HUES6 (cell line): ENCODE results near the gene LSMEM2.

ENCODE experiments used
- H3K27ac ChIP-seq: 2 replicates; pipeline ENCODE4 v1.7.0; 2013; ENCODE audit warnings: low read depth, mild to moderate bottlenecking, low read length, inconsistent platforms
- H3K27me3 ChIP-seq: 2 replicates; pipeline ENCODE4 v1.6.1; 2013; ENCODE audit warnings: low read length; ENCODE audit not compliant: control insufficient read depth, insufficient read depth
- H3K36me3 ChIP-seq: 2 replicates; pipeline ENCODE4 v1.6.1; 2013; ENCODE audit warnings: low read length; ENCODE audit not compliant: control insufficient read depth, insufficient read depth
- H3K4me1 ChIP-seq: 2 replicates; pipeline ENCODE4 v1.6.1; 2013; ENCODE audit warnings: low read length; ENCODE audit not compliant: control insufficient read depth, insufficient read depth
- H3K4me3 ChIP-seq: 2 replicates; pipeline ENCODE4 v1.5.1; 2013; ENCODE audit warnings: low read depth, low read length
- H3K9ac ChIP-seq: one replicate; pipeline ENCODE4 v1.6.1; 2013; ENCODE audit warnings: mild to moderate bottlenecking, low read length
- H3K9me3 ChIP-seq: 2 replicates; pipeline ENCODE4 v1.6.1; 2013; ENCODE audit warnings: low read depth, low read length; ENCODE audit not compliant: control insufficient read depth, insufficient read depth

The LSMEM2 gene

DNA sequence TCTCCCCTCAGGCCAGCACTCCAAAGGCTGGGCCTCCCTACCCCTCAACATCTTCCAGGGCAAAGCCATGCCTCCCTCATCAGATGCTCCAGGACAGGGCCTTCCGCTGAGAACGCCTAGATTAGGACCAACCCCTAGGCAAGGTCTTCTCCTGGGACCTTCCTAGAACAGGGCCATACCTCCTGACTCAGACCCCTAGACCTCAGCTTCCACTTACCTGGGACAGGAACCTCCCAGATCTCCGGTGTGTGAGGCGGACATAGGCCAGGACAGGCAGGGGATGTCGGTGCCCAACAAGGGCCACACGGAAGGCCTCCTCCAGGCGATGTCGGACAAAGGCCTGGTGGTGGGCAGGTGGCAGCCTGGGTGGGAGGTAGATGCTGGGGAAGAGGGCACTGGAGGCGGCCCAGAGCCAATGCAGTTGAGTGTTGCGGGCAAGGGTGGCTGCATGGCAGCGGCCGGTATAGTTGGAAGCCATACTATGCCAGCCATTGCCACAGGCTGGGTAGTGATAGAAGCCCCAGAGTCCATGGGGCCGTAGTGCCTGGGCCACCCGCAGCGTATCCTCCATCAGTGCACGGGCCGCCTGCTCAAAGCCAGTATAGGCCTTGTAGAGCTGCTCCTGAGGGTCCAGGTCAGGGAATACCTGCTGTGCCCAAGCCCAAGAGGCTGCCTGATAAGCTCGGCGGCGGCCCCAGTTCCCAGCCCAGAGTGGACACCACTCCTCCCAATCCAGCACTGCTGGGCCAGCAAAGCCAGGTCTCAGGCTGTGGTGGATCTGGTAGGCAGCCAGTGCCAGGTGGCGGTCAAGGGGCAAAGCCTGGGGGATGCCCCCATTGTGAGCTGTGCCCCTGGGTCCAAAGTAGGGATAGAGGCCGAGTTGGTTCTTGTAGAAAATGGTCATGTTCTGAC lies 15.9 kb downstream of the LSMEM2 start:
- Histone ChIP-seq H3K27ac (no peak overlapping the region), H3K4me3 (no peak overlapping the region), H3K27me3 (no peaks in the 10 kb centered on the region), H3K9me3 (no peaks in the 10 kb centered on the region), H3K9ac (no peak overlapping the region), H3K4me1 (peaks cover 12% of the 10 kb centered on the region), H3K36me3 (peaks cover 15% of the 10 kb centered on the region)

GRCh38 chr3:50295553-50296431 lies 16.9 kb downstream of the LSMEM2 start:
- H3K27me3 ChIP-seq = no peaks in the 10 kb centered on the region
- no peak overlapping the region for H3K9ac ChIP-seq
- no peaks in the 10 kb centered on the region for H3K9me3 ChIP-seq
- H3K4me1 ChIP-seq = peaks cover 21% of the 10 kb centered on the region
- H3K4me3 ChIP-seq = no peak overlapping the region
- H3K27ac ChIP-seq = no peak overlapping the region
- peaks cover 6% of the 10 kb centered on the region; the same call in 1 of the 2 replicates for H3K36me3 ChIP-seq

DNA sequence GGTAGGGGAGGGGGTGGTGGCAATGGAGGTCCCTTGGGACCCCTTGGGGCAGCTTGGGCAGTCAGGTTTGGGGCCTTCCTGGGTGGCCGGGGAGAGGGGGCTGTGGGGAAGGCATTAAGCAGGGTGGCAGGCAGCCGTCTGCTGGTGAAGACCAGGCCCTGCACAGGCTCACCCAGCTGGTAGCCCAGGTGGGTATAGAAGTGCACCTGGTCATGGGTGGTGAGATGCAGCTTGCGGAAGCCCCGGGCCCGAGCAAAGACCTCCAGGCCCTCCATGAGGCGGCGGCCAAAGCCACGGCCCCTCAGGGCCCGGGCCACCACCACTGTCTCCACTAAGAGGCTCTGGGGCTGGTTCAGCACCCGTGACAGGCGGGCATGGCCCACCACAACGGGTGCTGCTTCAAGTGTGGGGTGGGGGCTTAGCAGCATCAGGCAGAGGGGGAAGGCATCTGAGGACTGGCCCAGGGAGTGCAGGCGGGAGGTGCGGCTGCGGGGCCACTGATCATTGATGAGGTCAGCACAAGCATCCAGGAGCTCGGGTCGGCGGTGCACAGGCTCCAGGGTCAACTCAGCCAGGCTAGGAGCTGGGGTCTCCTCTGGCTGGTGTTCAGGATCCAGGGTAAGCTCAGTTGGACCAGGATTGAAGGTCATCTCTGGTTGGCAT lies 18.0 kb downstream of the LSMEM2 start:
- no peak overlapping the region for H3K9ac ChIP-seq
- H3K36me3 ChIP-seq = peaks cover 6% of the 10 kb centered on the region; the same call in 1 of the 2 replicates
- no peak overlapping the region for H3K4me3 ChIP-seq
- peaks cover 21% of the 10 kb centered on the region for H3K4me1 ChIP-seq
- H3K9me3 ChIP-seq = no peaks in the 10 kb centered on the region
- H3K27me3 ChIP-seq = no peaks in the 10 kb centered on the region
- H3K27ac ChIP-seq = no peak overlapping the region

DNA sequence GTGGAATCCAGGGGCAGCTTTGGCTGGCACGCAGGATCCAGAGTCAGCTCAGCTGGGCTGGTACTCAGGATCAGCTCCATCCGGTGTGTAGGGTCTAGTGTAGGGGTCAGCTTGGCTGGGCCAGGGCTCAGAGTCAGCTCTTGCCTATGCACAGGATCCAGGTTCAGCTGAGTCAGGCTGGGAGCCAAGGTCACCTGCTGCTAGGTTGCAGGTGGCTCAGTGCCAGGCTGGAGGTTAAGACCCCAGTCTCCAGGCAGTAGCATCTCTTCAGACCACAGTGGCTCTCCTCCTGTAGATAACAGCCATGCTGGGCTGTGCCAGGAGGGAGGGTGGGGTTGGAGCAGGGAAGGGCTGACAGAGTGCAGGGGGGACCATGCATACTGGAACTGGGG lies 18.5 kb downstream of the LSMEM2 start:
- Histone ChIP-seq H3K9ac (no peak overlapping the region), H3K27me3 (no peaks in the 10 kb centered on the region), H3K4me3 (no peak overlapping the region), H3K4me1 (peaks cover 22% of the 10 kb centered on the region), H3K36me3 (peaks cover 6% of the 10 kb centered on the region; the same call in 1 of the 2 replicates), H3K27ac (no peak overlapping the region), H3K9me3 (no peaks in the 10 kb centered on the region)

GRCh38 chr3:50297896-50298725 lies 19.2 kb downstream of the LSMEM2 start:
- Histone ChIP-seq H3K27me3 (no peaks in the 10 kb centered on the region), H3K27ac (no peak overlapping the region), H3K4me3 (peak overlapping the region; percentile 78), H3K9ac (peak overlapping the region; percentile 58), H3K36me3 (peaks cover 6% of the 10 kb centered on the region; the same call in 1 of the 2 replicates), H3K4me1 (peaks cover 25% of the 10 kb centered on the region), H3K9me3 (no peaks in the 10 kb centered on the region)

DNA sequence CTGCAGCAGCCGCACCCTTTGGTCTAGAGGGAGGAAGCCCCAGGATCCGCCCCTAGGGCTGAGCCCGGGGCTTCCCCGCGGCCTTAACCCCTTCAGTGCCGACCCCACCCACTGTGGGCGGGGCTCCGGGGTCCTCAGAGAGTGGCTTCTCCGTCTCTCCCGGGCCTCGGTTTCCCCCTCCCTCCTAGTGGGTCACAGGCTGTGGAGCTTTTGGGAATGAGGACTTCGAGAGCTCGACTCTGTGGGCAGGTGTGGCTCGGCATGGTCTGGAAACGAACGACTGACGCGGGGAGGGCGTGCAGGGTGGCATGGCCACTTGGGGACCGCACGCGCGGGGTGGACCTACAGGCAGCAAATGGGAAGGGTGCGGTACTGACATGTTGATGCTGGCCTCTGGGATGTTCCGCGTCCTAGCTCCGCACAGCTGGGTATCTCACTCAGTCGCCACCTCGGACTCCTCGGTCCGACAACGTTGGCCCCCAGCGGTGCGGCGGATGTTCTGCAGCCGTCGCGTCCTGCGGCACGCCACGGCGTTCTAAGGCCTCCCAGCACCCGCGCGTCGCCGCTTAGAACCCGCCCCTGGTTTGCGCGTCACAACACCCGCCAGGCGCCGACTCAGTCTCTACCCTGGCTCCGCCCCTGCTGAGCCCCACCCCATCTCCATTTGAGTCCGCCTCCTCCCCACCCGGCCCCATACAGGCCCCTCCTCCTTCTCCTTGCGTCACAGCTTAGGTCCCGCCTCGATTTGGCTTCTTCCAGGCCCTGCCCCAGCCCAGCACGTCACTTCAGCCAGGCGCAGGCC lies 20.1 kb downstream of the LSMEM2 start, which contains the start of the genes HYAL3 and NAA80:
Gene HYAL3 (minus strand): TSS at position 570 of the 802 bp plus-strand sequence. CDS start 3,803 bp downstream, outside the sequence.
Gene NAA80 (minus strand): TSS at position 570 of the 802 bp plus-strand sequence. CDS start 1,942 bp downstream, outside the sequence.
- Histone ChIP-seq H3K27ac (peak within 1 kb of the TSS; percentile 55; the same call in 1 of the 2 replicates), H3K9me3 (no peaks in the 10 kb centered on the region), H3K4me3 (peak within 1 kb of the TSS; percentile 78), H3K27me3 (no peaks in the 10 kb centered on the region), H3K36me3 (peaks cover 6% of the 10 kb centered on the region; the same call in 1 of the 2 replicates), H3K9ac (peak within 1 kb of the TSS; percentile 65), H3K4me1 (peaks cover 28% of the 10 kb centered on the region)

DNA sequence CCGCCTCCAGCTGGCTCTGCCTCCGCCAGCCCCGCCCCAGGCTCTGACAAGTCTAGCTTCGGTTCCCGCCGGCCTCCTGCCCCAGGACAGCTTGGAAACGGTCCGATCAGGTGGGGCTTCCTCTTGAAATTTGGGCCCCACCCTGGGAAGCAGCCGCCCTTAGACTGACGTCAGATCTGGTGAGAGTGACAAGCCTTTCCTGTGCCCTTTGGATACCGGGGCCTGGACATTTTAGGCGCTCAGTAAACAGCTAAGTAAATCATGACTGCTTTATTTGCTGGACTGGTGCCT lies 20.7 kb downstream of the LSMEM2 start:
- Histone ChIP-seq H3K27me3 (no peaks in the 10 kb centered on the region), H3K9ac (peak overlapping the region; percentile 65), H3K36me3 (peaks cover 6% of the 10 kb centered on the region; the same call in 1 of the 2 replicates), H3K4me1 (peaks cover 28% of the 10 kb centered on the region), H3K27ac (peak overlapping the region; percentile 55; the same call in 1 of the 2 replicates), H3K9me3 (no peaks in the 10 kb centered on the region), H3K4me3 (peak overlapping the region; percentile 56)

GRCh38 chr3:50299929-50300680 lies 21.2 kb downstream of the LSMEM2 start:
- Histone ChIP-seq H3K4me3 (peak overlapping the region; percentile 56), H3K9ac (peak overlapping the region; percentile 65), H3K36me3 (peaks cover 6% of the 10 kb centered on the region; the same call in 1 of the 2 replicates), H3K27ac (peak overlapping the region; percentile 55; the same call in 1 of the 2 replicates), H3K27me3 (no peaks in the 10 kb centered on the region), H3K9me3 (no peaks in the 10 kb centered on the region), H3K4me1 (peaks cover 28% of the 10 kb centered on the region)

DNA sequence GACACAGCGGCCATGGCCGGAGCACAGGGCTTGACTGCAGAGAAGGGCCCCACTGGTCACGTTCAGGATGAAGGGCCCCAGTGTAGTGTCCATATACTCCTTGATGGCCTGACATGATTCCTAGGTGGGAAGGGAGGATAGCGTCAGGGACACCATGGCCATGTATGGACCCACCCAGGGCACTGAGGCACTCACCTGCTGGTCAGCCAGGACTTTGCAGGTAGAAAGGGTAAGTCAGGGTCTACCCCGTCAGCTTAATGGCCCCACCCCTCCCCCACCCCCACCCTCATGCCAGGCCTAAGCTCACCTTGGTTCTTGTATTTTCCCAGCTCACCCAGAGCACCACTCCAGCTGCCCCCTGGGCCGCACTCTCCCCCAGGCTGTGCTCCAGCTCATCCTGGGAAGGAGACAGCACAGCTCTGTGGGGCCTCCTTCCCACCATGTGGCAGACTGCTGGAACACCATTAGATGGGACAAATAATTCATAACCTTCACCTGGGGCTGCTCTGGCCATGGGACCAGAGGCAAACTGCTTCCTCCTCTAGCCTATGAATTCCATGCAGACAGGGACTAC lies 21.9 kb downstream of the LSMEM2 start:
- Histone ChIP-seq H3K27me3 (no peaks in the 10 kb centered on the region), H3K4me3 (no peak overlapping the region), H3K4me1 (peaks cover 28% of the 10 kb centered on the region), H3K36me3 (peaks cover 6% of the 10 kb centered on the region; the same call in 1 of the 2 replicates), H3K27ac (no peak overlapping the region), H3K9me3 (peaks cover 2% of the 10 kb centered on the region; the same call in 1 of the 2 replicates), H3K9ac (no peak overlapping the region)
